HS-5 (cell line): ENCODE measurements around the gene OR10C1.

Source experiments
- DNase-seq: peaks from one replicate; pipeline ENCODE4 v3.0.0-alpha.2; 2012; ENCODE audit warnings: low read depth

Gene OR10C1

GRCh38 chr6:29477923-29478450 lies 38.9 kb downstream of the OR10C1 start:
- DNase-seq, result no peak

GRCh38 chr6:29478740-29479139 lies 39.6 kb downstream of the OR10C1 start:
- DNase-seq, result no peak

GRCh38 chr6:29479560-29479959 lies 40.5 kb downstream of the OR10C1 start:
- DNase-seq, result no peak

- DNase-seq, result peak; percentile 30
Measured at GRCh38 chr6:29483186-29483585, 44.1 kb downstream of the OR10C1 start.

GRCh38 chr6:29483735-29484134 lies 44.6 kb downstream of the OR10C1 start:
- no peak for DNase-seq

GRCh38 chr6:29486577-29486976 lies 47.5 kb downstream of the OR10C1 start:
- DNase-seq, result no peak

- DNase-seq, result no peak
Measured at GRCh38 chr6:29487131-29487530, 48.0 kb downstream of the OR10C1 start.

GRCh38 chr6:29487660-29488059 lies 48.6 kb downstream of the OR10C1 start, which contains the start of gene MAS1L:
Gene MAS1L, minus strand, starts transcription at chr6:29487956. Its CDS starts 54 bp downstream, at chr6:29487902.
- DNase-seq, result no peak

- no peak for DNase-seq
Measured at GRCh38 chr6:29488874-29489273, 49.8 kb downstream of the OR10C1 start.

- DNase-seq, result no peak
Measured at GRCh38 chr6:29489286-29489685, 50.2 kb downstream of the OR10C1 start.

GRCh38 chr6:29490055-29490454 lies 50.9 kb downstream of the OR10C1 start:
- DNase-seq, result no peak

- no peak for DNase-seq
Measured at GRCh38 chr6:29490552-29490951, 51.4 kb downstream of the OR10C1 start.
